ENCODE results near the gene ITGAD.

Gene ITGAD

GRCh38 chr16:31388535-31388934 is 4.6 kb upstream of the ITGAD start:
- no peak for DNase-seq (ENCODE audit: low spot score)
- in situ Hi-C loops (cut with MboI; ENCODE audit: low pct_unique_long_range_greater_than_20kb, low sequenced_read_pairs, unreplicated experiment) = no loop called here
- no peak for TF ChIP-seq CTCF (IDR thresholded peaks at IDR 0.05; ENCODE audit: extremely low read depth, insufficient read depth, missing control alignments)

- DNase-seq (ENCODE audit: low spot score) = no peak
- TF ChIP-seq CTCF (IDR thresholded peaks at IDR 0.05; ENCODE audit: extremely low read depth, insufficient read depth, missing control alignments) = no peak
- in situ Hi-C loops (cut with MboI; ENCODE audit: low pct_unique_long_range_greater_than_20kb, low sequenced_read_pairs, unreplicated experiment) = no loop called here
Observed at GRCh38 chr16:31390504-31391041, 2.6 kb upstream of the ITGAD start.

- TF ChIP-seq CTCF (IDR thresholded peaks at IDR 0.05; ENCODE audit: extremely low read depth, insufficient read depth, missing control alignments) = no peak
- in situ Hi-C loops (cut with MboI; ENCODE audit: low pct_unique_long_range_greater_than_20kb, low sequenced_read_pairs, unreplicated experiment) = no loop called here
Observed at GRCh38 chr16:31395647-31396046, 2.5 kb downstream of the ITGAD start.

GRCh38 chr16:31397096-31397660 is 4.0 kb downstream of the ITGAD start:
- DNase-seq (ENCODE audit: low spot score) = no peak
- in situ Hi-C loops (cut with MboI; ENCODE audit: low pct_unique_long_range_greater_than_20kb, low sequenced_read_pairs, unreplicated experiment) = no loop called here
- no peak for TF ChIP-seq CTCF (IDR thresholded peaks at IDR 0.05; ENCODE audit: extremely low read depth, insufficient read depth, missing control alignments)

More at GRCh38 chr16:31395647-31396046, 2.5 kb downstream of the ITGAD start:
- DNase-seq (ENCODE audit: low spot score) = no peak

- in situ Hi-C loops (cut with MboI; ENCODE audit: low pct_unique_long_range_greater_than_20kb, low sequenced_read_pairs, unreplicated experiment) = no loop called here
- TF ChIP-seq CTCF (IDR thresholded peaks at IDR 0.05; ENCODE audit: extremely low read depth, insufficient read depth, missing control alignments) = no peak
Observed at GRCh38 chr16:31397701-31398100, 4.6 kb downstream of the ITGAD start.

GRCh38 chr16:31400191-31400590 is 7.1 kb downstream of the ITGAD start:
- in situ Hi-C loops (cut with MboI; ENCODE audit: low pct_unique_long_range_greater_than_20kb, low sequenced_read_pairs, unreplicated experiment) = no loop called here
- TF ChIP-seq CTCF (IDR thresholded peaks at IDR 0.05; ENCODE audit: extremely low read depth, insufficient read depth, missing control alignments) = no peak
- DNase-seq (ENCODE audit: low spot score) = no peak

More at GRCh38 chr16:31397701-31398100, 4.6 kb downstream of the ITGAD start:
- DNase-seq (ENCODE audit: low spot score) = no peak

Measured in GM13977 (cell line).